GM15510 (cell line): ENCODE measurements around the gene KIF1A.

Source experiments
- POLR2A ChIP-seq: IDR thresholded peaks from 3 replicates; pipeline ENCODE4 v1.6.1; 2011; ENCODE audit warnings: borderline replicate concordance; ENCODE audit not compliant: insufficient read length; ENCODE audit errors: extremely low read depth

KIF1A gene

DNA sequence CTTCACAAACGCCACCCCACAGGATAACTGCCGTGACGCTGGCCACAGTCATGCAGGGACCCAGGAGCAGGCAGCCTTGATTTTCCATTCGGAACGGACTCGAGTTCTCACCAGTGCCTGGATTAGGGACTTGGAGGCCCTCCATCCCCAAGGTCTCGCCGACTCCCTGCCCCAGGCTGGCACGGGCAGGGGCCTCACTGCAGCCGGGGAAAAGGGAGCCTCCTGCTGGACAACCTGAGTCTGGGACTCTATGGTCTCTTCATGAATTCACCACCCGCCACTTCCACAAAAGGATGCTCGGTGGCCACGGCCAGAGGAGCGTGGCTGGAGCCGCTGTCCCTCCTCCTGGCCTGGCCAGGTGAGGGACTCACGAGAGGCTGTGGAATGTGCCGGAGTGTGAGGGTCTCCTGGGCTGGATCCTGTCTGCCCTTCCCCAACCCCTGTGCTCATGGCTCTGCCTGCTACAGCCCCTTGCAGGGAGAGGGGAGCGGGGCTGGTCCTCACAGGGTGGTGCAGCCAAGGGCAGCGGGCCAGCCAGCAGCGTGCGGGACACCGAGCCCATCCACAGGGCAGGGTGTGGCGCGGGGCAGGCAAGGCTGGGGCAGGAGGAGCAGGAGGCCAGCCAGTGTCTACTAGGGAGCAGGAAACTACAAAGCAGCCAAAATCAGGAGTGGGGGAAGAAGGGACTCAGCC lies 86.1 kb downstream of the KIF1A start:
- no peak for TF ChIP-seq POLR2A

- no peak for TF ChIP-seq POLR2A
These were observed 87.0 kb downstream of the KIF1A start for GRCh38 chr2:240732911-240733622.

- TF ChIP-seq POLR2A: no peak
These were observed 87.8 kb downstream of the KIF1A start for GRCh38 chr2:240732184-240732583.

GRCh38 chr2:240731178-240731545 lies 88.9 kb downstream of the KIF1A start:
- no peak for TF ChIP-seq POLR2A

GRCh38 chr2:240730501-240731177 lies 89.4 kb downstream of the KIF1A start:
- TF ChIP-seq POLR2A: no peak

DNA sequence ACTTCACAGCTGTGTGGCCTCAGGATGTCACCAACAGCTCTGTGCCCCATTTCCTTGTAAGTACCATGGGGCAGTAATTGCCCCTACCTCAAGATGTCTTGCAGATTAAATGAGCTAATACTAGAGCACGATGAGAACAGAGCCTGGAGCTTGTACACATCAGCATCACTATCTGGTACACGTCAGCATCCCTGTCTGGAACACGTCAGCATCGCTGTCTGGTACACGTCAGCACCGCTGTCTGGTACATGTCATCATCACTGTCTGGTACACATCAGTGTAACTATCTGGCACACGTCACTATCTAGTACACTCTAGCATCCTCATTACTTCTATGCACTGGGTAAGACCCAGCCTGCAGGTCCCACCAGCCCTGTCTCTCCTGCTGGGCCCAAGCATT lies 91.2 kb downstream of the KIF1A start:
- TF ChIP-seq POLR2A: no peak

DNA sequence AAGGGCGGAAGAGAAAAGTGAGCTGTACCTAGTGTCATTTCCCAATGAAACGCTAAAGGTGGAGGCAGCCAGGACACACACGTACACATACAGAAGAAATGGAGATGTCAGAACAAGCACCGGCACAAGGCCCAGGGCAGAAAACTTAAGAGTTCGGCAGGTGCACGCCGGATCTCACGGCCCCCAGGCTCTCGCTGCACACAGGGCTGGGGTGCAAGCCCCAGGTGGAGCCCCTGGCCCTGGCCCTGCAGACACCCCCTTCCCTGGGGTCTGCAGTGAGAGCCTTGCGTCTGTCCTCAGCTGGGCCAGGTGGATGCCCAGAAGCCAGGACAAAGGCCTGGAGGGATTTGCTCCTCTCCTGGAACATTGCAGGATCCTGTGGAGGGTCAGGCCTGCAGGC lies 91.7 kb downstream of the KIF1A start:
- no peak for TF ChIP-seq POLR2A

DNA sequence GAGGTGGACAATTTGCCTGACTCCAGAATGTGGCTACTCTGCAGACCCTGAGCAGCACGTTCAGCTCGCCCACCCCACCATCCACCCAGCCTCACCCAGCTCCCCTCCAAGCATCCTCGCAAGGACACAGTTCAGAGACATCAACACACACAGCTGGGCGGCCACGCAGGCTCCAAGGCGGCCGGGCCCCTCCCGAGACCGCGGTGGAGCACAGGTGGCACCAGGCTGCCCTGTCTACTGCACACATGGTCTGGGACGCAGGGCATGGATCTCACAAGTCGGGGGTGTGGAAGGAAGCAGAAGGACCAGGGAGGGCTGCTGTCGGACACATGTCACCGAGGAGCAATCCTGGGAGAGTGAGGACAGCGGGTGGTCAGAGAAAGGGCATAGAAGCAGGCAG lies 92.1 kb downstream of the KIF1A start:
- no peak for TF ChIP-seq POLR2A

DNA sequence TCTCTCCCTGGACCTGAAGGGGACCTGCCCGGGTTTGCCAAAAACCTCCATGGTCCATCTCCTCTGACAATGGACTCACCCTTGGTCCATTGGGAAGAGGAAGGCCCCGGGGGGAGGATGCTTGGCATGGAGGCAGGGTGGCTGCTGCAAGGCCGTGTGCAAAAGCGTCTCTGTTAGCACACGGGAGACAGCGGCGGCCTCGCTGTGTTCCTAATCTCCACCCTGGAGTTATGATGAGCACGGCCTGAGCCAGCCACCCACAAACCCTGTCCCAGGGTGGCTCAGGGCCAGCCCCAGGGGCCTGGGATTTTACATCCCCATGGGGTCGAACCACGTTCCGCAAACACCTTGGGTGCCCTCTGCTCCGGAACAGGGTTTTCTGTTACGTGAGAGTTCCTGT lies 92.6 kb downstream of the KIF1A start:
- no peak for TF ChIP-seq POLR2A

GRCh38 chr2:240726876-240727275 lies 93.1 kb downstream of the KIF1A start:
- TF ChIP-seq POLR2A: no peak

DNA sequence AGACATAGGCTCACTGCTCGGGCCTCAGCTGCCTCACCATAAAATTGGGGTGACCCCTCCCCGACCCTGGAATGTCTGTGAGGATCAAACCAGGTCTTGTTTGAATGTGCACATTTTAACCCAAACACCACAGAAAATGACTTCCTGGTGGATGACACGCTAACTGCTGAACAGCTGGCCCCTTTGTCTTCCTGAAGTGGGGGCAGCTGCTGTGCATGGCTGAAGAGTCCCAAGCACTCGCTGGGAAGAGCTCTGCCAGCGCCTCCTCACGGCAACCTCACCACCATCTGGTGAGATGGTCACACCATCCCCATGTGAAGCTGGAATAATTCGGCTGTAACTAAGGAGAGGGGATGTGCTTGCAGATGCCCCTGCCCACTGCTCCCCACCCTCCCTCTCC lies 94.3 kb downstream of the KIF1A start:
- no peak for TF ChIP-seq POLR2A

- no peak for TF ChIP-seq POLR2A
These were observed 94.8 kb downstream of the KIF1A start for GRCh38 chr2:240725266-240725665.

- no peak for TF ChIP-seq POLR2A
These were observed 95.6 kb downstream of the KIF1A start for GRCh38 chr2:240724431-240724830.

- no peak for TF ChIP-seq POLR2A
These were observed 96.2 kb downstream of the KIF1A start for GRCh38 chr2:240723851-240724250.

DNA sequence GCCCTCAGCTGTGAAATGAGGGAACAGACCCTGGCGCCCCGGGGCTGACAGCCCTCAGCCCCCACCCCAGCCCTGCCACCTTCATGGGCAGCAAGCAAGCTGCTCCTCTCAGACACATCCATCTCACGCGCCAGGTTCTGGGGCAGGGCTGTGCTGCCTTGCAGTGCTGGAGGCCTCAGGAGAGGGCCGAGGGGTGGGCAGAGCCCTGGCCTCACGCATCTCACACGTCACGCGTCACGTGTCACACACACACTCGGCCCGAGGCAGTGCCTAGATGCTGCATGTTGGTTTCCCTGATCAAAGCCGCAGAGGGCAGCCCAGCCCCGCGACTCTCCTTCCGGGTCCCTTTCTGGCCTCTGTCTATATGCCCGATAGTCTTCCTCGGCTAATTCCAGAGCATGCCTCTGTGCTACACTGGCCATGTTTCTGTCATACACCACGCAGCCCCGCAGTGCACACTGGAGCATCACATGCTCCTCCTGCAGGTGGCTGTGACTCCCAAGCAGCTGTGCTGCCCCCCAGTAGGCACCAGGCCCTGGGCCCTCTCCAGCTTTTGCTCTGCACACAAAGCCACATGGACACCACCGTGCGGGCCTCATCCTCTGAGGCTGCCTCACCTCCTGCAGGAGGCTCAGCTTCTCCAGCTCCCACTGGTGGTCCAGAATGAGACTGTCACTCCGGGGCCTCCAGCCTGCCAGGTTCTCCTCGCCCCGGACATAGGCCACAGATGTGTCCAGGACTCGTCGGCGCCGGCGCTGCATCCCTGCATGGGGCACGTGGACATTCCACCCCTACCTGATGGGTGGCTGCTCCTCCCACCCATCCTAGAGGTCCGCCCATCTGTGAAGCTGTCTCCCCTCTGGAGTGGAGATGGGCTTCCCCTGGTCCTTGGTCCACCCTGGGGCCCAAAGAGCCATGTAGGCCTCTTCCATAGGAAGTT lies 97.0 kb downstream of the KIF1A start:
- TF ChIP-seq POLR2A: no peak

GRCh38 chr2:240722376-240722775 lies 97.6 kb downstream of the KIF1A start:
- no peak for TF ChIP-seq POLR2A
